HEK293 (cell line): ENCODE results near the gene NDE1.

Source experiments
- CTCF ChIA-PET: fragments of 350-600 bp; formaldehyde crosslinking; extraction: SDS; loops from one replicate; lab custom pipeline; 2021; ENCODE audit warnings: antibody characterized with exemption; lab: Yijun Ruan, JAX
- POLR2A ChIA-PET: fragments of 300-600 bp; formaldehyde crosslinking; extraction: SDS; loops from one replicate; lab custom pipeline; 2020; ENCODE audit warnings: antibody characterized with exemption, inconsistent platforms; lab: Yijun Ruan, JAX
- H3K27ac ChIP-seq: fragments of 200-500 bp; sonication (Bioruptor generic); 2 replicates; pipeline ENCODE4 v1.5.1; 2014; ENCODE audit warnings: low read depth, low read length, control low read depth, inconsistent platforms; ENCODE audit errors: extremely low read depth
- H3K36me3 ChIP-seq, 2 experiments: fragments of 200-500 bp in 1 of 2; sonication (Bioruptor generic) in 1 of 2; 1 replicate in 1 of 2; 2 replicates in 1 of 2; pipeline ENCODE4 v1.5.1; 2014 to 2017; ENCODE audit warnings: inconsistent platforms in 2 of 2, low read length in 2 of 2; ENCODE audit not compliant: control insufficient read depth in 2 of 2, insufficient read depth in 1 of 2
- H3K4me1 ChIP-seq: fragments of 200-500 bp; sonication (Bioruptor generic); 2 replicates; pipeline ENCODE4 v1.5.1; 2014; ENCODE audit warnings: mild to moderate bottlenecking, low read length, inconsistent platforms; ENCODE audit not compliant: control insufficient read depth, insufficient read depth
- H3K4me3 ChIP-seq: 2 replicates; pipeline ENCODE4 v1.5.1; 2011; ENCODE audit warnings: low read depth, mild to moderate bottlenecking, control low read depth, low read length, moderate library complexity
- H3K9me3 ChIP-seq: fragments of 200-500 bp; sonication (Bioruptor generic); 2 replicates; pipeline ENCODE4 v1.5.1; 2014; ENCODE audit warnings: low read depth, low read length, inconsistent platforms; ENCODE audit not compliant: control insufficient read depth, insufficient read depth
- GLIS2 ChIP-seq: fragments of 450-650 bp; formaldehyde crosslinking; IDR thresholded peaks from 2 replicates; pipeline ENCODE4 v1.5.1; 2016; ENCODE audit warnings: missing biosample characterization, missing genetic modification characterization
- HOXD13 ChIP-seq: sonication (generic); formaldehyde crosslinking; IDR thresholded peaks from 2 replicates; pipeline ENCODE4 v1.8.0; 2022; ENCODE audit warnings: missing genetic modification reagents, borderline replicate concordance
- RBAK ChIP-seq: fragments of 450-650 bp; formaldehyde crosslinking; IDR thresholded peaks from 2 replicates; pipeline ENCODE4 v1.5.1; 2016; ENCODE audit warnings: missing biosample characterization, missing genetic modification characterization
- SALL2 ChIP-seq: fragments of 450-650 bp; formaldehyde crosslinking; IDR thresholded peaks from 2 replicates; pipeline ENCODE4 v1.5.0; 2017; ENCODE audit warnings: missing biosample characterization, mild to moderate bottlenecking, missing genetic modification characterization, borderline replicate concordance
- SP2 ChIP-seq: fragments of 450-650 bp; formaldehyde crosslinking; IDR thresholded peaks from 2 replicates; pipeline ENCODE4 v1.5.1; 2016; ENCODE audit warnings: missing biosample characterization, missing genetic modification characterization
- TCF7L2 ChIP-seq: IDR thresholded peaks from 2 replicates; pipeline ENCODE4 v1.6.1; 2011; ENCODE audit warnings: low read depth, mild to moderate bottlenecking, inconsistent platforms, low read length, moderate library complexity, borderline replicate concordance
- YY2 ChIP-seq: fragments of 450-650 bp; formaldehyde crosslinking; IDR thresholded peaks from 2 replicates; pipeline ENCODE4 v1.5.1; 2016; ENCODE audit warnings: missing biosample characterization, missing genetic modification characterization
- ZBTB1 ChIP-seq: fragments of 450-650 bp; formaldehyde crosslinking; IDR thresholded peaks from 2 replicates; pipeline ENCODE4 v1.5.1; 2016; ENCODE audit warnings: missing biosample characterization, missing genetic modification characterization
- ZBTB8A ChIP-seq: fragments of 450-650 bp; formaldehyde crosslinking; IDR thresholded peaks from 2 replicates; pipeline ENCODE4 v1.5.1; 2016; ENCODE audit warnings: missing biosample characterization, missing genetic modification characterization
- ZNF10 ChIP-seq: fragments of 450-650 bp; formaldehyde crosslinking; IDR thresholded peaks from 2 replicates; pipeline ENCODE4 v1.5.1; 2017; ENCODE audit warnings: missing biosample characterization, missing genetic modification characterization
- ZNF138 ChIP-seq: fragments of 450-650 bp; formaldehyde crosslinking; IDR thresholded peaks from 2 replicates; pipeline ENCODE4 v1.5.1; 2016; ENCODE audit warnings: missing biosample characterization, missing genetic modification characterization, borderline replicate concordance
- ZNF202 ChIP-seq: fragments of 450-650 bp; formaldehyde crosslinking; IDR thresholded peaks from 2 replicates; pipeline ENCODE4 v1.5.1; 2016; ENCODE audit warnings: missing biosample characterization, missing genetic modification characterization, borderline replicate concordance
- ZNF211 ChIP-seq: fragments of 450-650 bp; formaldehyde crosslinking; IDR thresholded peaks from 2 replicates; pipeline ENCODE4 v1.5.1; 2016; ENCODE audit warnings: low read depth, missing biosample characterization, missing genetic modification characterization
- ZNF292 ChIP-seq: fragments of 450-650 bp; formaldehyde crosslinking; IDR thresholded peaks from 2 replicates; pipeline ENCODE4 v1.5.1; 2016; ENCODE audit warnings: low read depth, missing biosample characterization, missing genetic modification characterization, borderline replicate concordance
- ZNF324 ChIP-seq: fragments of 450-650 bp; formaldehyde crosslinking; IDR thresholded peaks from 2 replicates; pipeline ENCODE4 v1.5.1; 2016; ENCODE audit warnings: missing biosample characterization, missing genetic modification characterization
- ZNF350 ChIP-seq: fragments of 450-650 bp; formaldehyde crosslinking; IDR thresholded peaks from 2 replicates; pipeline ENCODE4 v1.5.0; 2017; ENCODE audit warnings: missing biosample characterization, mild to moderate bottlenecking, missing genetic modification characterization
- ZNF366 ChIP-seq: fragments of 450-650 bp; formaldehyde crosslinking; conservative IDR thresholded peaks from 2 replicates; pipeline ENCODE4 v1.5.1; 2016; ENCODE audit warnings: missing biosample characterization, missing genetic modification characterization
- ZNF37A ChIP-seq: fragments of 450-650 bp; IDR thresholded peaks from 2 replicates; pipeline ENCODE4 v1.5.1; 2018; ENCODE audit warnings: missing biosample characterization, missing genetic modification characterization
- ZNF521 ChIP-seq: fragments of 450-650 bp; formaldehyde crosslinking; IDR thresholded peaks from 2 replicates; pipeline ENCODE4 v1.5.1; 2017; ENCODE audit warnings: missing biosample characterization, mild to moderate bottlenecking, missing genetic modification characterization
- ZNF585B ChIP-seq: fragments of 450-650 bp; formaldehyde crosslinking; IDR thresholded peaks from 2 replicates; pipeline ENCODE4 v1.5.1; 2016; ENCODE audit warnings: missing biosample characterization, missing genetic modification characterization
- ZNF670 ChIP-seq: fragments of 450-650 bp; formaldehyde crosslinking; IDR thresholded peaks from 2 replicates; pipeline ENCODE4 v1.5.1; 2016; ENCODE audit warnings: missing biosample characterization, missing genetic modification characterization, low read depth
- ZNF677 ChIP-seq: fragments of 450-650 bp; IDR thresholded peaks from 2 replicates; pipeline ENCODE4 v1.5.0; 2018; ENCODE audit warnings: missing biosample characterization, mild to moderate bottlenecking, missing genetic modification characterization, moderate library complexity
- ZNF768 ChIP-seq: fragments of 450-650 bp; formaldehyde crosslinking; IDR thresholded peaks from 2 replicates; pipeline ENCODE4 v1.5.1; 2018; ENCODE audit warnings: missing biosample characterization, mild to moderate bottlenecking, missing genetic modification characterization
- TF ChIP-seq, protein P1 (sequence below): fragments of 450-650 bp; formaldehyde crosslinking; IDR thresholded peaks from 2 replicates; pipeline ENCODE4 v1.5.1; 2017; ENCODE audit warnings: missing biosample characterization, missing genetic modification characterization
- TF ChIP-seq, protein P2 (sequence below): fragments of 450-650 bp; formaldehyde crosslinking; IDR thresholded peaks from 2 replicates; pipeline ENCODE4 v1.5.1; 2017; ENCODE audit warnings: missing biosample characterization, missing genetic modification characterization
- TF ChIP-seq, protein P3 (sequence below): fragments of 450-650 bp; formaldehyde crosslinking; IDR thresholded peaks from 2 replicates; pipeline ENCODE4 v1.5.1; 2016; ENCODE audit warnings: missing biosample characterization, missing genetic modification characterization
- TF ChIP-seq, protein P4 (sequence below): fragments of 450-650 bp; formaldehyde crosslinking; IDR thresholded peaks from 2 replicates; pipeline ENCODE4 v1.5.1; 2016; ENCODE audit warnings: missing biosample characterization, missing genetic modification characterization

The NDE1 gene

DNA sequence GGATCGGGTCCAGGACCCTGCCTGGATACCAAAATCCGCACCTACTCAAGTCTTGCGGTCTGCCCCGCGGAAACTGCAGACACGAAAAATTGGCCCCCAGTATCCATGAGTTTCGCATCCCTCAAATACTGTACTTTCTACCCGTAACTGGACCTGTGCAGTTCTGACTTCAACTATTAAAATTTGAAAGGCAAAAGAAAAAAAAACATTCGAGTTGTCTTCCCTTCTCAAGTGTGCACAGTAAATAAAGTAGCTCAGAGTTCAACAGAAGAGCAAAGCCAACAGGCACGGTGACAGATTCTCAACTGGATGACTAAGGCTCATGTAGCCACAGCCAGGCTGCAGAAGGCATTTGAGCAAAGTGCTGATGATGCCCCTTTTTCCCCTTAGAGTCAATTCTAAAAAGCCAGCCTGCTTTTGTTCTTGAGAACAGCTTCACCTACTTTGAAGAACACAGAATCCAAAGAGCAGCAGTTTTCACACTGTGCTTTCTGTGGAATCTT is 39.6 kb upstream of the NDE1 start:
- Histone ChIP-seq H3K4me3 (no peak overlapping the region), H3K36me3 (peaks cover 22 to 78% of the 10 kb centered on the region in 2 experiments), H3K27ac (no peak overlapping the region), H3K9me3 (no peaks in the 10 kb centered on the region), H3K4me1 (no peaks in the 10 kb centered on the region)
- ChIA-PET POLR2A (no interaction called here), CTCF (interaction anchor here (1.1 kb wide), 1 partner anchor 93 kb away, joined by 3 read pairs; no protein-coding TSS in a partner anchor)
- TF ChIP-seq GLIS2 (tag by site-specific recombination): no peak
- no peak for TF ChIP-seq ZNF350
- no peak for TF ChIP-seq TCF7L2
- TF ChIP-seq ZNF37A (tag by site-specific recombination): no peak
- TF ChIP-seq SALL2 (tag by site-specific recombination): no peak
- no peak for TF ChIP-seq RBAK
- TF ChIP-seq ZNF324 (tag by site-specific recombination): no peak
- TF ChIP-seq ZNF366 (tag by site-specific recombination): no peak
- no peak for TF ChIP-seq ZBTB1 (tag by site-specific recombination)
- no peak for TF ChIP-seq ZNF211 (tag by site-specific recombination)
- TF ChIP-seq ZNF677 (tag by site-specific recombination): no peak
- TF ChIP-seq ZNF202 (tag by site-specific recombination): no peak

DNA sequence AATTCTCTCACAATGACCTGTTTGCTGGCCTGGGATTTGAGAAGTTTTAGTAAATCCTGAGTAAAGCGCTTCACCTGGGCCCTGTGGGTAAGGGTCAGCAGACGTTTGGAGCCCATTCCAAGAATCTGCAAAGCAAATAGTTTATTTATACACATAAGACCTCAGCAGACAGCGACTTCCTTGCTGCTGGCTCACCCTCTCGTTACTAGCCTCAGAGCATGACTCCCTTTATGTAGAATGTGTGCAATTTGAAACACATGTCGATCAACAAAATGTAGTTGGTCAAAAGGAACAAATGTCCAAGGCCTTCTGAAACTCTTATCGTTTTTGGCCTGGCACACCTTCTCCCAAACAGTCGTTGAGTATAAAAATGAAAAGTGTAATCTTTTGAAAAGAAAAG is 38.4 kb upstream of the NDE1 start:
- POLR2A ChIA-PET: no interaction called here
- Histone ChIP-seq H3K36me3 (peaks cover 25 to 78% of the 10 kb centered on the region in 2 experiments), H3K27ac (no peak overlapping the region), H3K4me3 (no peak overlapping the region), H3K9me3 (no peaks in the 10 kb centered on the region), H3K4me1 (no peaks in the 10 kb centered on the region)
- CTCF ChIA-PET: interaction anchor here (0.7 kb wide), 1 partner anchor 34 kb away, joined by 3 read pairs; no protein-coding TSS in a partner anchor
- TF ChIP-seq HOXD13 (CRISPR knock-in tag): no peak
- TF ChIP-seq, protein P1, sequence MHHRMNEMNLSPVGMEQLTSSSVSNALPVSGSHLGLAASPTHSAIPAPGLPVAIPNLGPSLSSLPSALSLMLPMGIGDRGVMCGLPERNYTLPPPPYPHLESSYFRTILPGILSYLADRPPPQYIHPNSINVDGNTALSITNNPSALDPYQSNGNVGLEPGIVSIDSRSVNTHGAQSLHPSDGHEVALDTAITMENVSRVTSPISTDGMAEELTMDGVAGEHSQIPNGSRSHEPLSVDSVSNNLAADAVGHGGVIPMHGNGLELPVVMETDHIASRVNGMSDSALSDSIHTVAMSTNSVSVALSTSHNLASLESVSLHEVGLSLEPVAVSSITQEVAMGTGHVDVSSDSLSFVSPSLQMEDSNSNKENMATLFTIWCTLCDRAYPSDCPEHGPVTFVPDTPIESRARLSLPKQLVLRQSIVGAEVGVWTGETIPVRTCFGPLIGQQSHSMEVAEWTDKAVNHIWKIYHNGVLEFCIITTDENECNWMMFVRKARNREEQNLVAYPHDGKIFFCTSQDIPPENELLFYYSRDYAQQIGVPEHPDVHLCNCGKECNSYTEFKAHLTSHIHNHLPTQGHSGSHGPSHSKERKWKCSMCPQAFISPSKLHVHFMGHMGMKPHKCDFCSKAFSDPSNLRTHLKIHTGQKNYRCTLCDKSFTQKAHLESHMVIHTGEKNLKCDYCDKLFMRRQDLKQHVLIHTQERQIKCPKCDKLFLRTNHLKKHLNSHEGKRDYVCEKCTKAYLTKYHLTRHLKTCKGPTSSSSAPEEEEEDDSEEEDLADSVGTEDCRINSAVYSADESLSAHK: no peak
- TF ChIP-seq ZNF670: no peak
- TF ChIP-seq, protein P2, sequence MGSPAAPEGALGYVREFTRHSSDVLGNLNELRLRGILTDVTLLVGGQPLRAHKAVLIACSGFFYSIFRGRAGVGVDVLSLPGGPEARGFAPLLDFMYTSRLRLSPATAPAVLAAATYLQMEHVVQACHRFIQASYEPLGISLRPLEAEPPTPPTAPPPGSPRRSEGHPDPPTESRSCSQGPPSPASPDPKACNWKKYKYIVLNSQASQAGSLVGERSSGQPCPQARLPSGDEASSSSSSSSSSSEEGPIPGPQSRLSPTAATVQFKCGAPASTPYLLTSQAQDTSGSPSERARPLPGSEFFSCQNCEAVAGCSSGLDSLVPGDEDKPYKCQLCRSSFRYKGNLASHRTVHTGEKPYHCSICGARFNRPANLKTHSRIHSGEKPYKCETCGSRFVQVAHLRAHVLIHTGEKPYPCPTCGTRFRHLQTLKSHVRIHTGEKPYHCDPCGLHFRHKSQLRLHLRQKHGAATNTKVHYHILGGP: no peak
- TF ChIP-seq, protein P3, sequence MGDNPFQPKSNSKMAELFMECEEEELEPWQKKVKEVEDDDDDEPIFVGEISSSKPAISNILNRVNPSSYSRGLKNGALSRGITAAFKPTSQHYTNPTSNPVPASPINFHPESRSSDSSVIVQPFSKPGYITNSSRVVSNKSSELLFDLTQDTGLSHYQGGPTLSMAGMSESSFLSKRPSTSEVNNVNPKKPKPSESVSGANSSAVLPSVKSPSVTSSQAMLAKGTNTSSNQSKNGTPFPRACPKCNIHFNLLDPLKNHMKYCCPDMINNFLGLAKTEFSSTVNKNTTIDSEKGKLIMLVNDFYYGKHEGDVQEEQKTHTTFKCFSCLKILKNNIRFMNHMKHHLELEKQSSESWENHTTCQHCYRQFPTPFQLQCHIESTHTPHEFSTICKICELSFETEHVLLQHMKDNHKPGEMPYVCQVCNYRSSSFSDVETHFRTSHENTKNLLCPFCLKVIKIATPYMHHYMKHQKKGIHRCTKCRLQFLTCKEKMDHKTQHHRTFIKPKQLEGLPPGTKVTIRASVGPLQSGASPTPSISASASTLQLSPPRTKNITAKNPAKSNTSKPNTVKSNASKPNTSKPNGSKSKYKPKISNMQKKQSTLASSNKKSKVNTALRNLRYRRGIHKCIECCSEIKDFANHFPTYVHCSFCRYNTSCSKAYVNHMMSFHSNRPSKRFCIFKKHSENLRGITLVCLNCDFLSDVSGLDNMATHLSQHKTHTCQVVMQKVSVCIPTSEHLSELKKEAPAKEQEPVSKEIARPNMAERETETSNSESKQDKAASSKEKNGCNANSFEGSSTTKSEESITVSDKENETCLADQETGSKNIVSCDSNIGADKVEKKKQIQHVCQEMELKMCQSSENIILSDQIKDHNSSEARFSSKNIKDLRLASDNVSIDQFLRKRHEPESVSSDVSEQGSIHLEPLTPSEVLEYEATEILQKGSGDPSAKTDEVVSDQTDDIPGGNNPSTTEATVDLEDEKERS (tag by site-specific recombination): no peak
- TF ChIP-seq ZNF138: no peak
- TF ChIP-seq ZBTB8A (tag by site-specific recombination): no peak
- no peak for TF ChIP-seq ZNF292 (tag by site-specific recombination)
- TF ChIP-seq, protein P4, sequence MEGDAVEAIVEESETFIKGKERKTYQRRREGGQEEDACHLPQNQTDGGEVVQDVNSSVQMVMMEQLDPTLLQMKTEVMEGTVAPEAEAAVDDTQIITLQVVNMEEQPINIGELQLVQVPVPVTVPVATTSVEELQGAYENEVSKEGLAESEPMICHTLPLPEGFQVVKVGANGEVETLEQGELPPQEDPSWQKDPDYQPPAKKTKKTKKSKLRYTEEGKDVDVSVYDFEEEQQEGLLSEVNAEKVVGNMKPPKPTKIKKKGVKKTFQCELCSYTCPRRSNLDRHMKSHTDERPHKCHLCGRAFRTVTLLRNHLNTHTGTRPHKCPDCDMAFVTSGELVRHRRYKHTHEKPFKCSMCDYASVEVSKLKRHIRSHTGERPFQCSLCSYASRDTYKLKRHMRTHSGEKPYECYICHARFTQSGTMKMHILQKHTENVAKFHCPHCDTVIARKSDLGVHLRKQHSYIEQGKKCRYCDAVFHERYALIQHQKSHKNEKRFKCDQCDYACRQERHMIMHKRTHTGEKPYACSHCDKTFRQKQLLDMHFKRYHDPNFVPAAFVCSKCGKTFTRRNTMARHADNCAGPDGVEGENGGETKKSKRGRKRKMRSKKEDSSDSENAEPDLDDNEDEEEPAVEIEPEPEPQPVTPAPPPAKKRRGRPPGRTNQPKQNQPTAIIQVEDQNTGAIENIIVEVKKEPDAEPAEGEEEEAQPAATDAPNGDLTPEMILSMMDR (tag by site-specific recombination): no peak
- TF ChIP-seq ZNF10 (tag by site-specific recombination): no peak
- no peak for TF ChIP-seq YY2 (tag by site-specific recombination)
- TF ChIP-seq ZNF768 (tag by site-specific recombination): no peak
- TF ChIP-seq ZNF585B (tag by site-specific recombination): no peak
- no peak for TF ChIP-seq SP2 (tag by site-specific recombination)
- TF ChIP-seq ZNF521 (tag by site-specific recombination): no peak
